Measurements from ENCODE around the gene AFF3.

GRCh38 chr2:99987160-99987559 is 155.2 kb downstream of the AFF3 start:
- TF ChIP-seq CTCF (IDR thresholded peaks at IDR 0.05 in 8 of 11, conservative IDR thresholded peaks at IDR 0.05 in 3 of 11) (no peak), POLR2A (IDR thresholded peaks at IDR 0.05) (no peak)

All from spleen (tissue), 7 donors.